Aorta (tissue), 5 donors: ENCODE measurements around the gene FGFBP3. TPM values are rescaled to one million over a fixed set of nuclear protein-coding genes. Genes with fewer than 3 reads are reported as not detected.

Experiments
- ATAC-seq: fragments of 200-7000 bp; cut with Tn5 transposase; one replicate; pipeline ENCODE4 v1.9.1; 2022; ENCODE audit warnings: moderate library complexity; ENCODE audit not compliant: low FRiP score
- DNase-seq, 2 donors: peaks; one replicate each; pipeline ENCODE4 v3.0.0-alpha.2; 2020
- H3K27ac ChIP-seq, 2 donors: one replicate each; pipeline ENCODE4 v1.5.1; 2013; ENCODE audit warnings: low read length in 2 of 2, mild to moderate bottlenecking in 2 of 2, moderate library complexity in 2 of 2, control low read depth in 1 of 2, inconsistent platforms in 1 of 2, low read depth in 1 of 2
- H3K27me3 ChIP-seq, 2 donors: one replicate each; pipeline ENCODE4 v1.6.1; 2013; ENCODE audit warnings: control low read depth in 1 of 2, low read length in 1 of 2, mild to moderate bottlenecking in 1 of 2, moderate library complexity in 1 of 2; ENCODE audit not compliant: insufficient read depth in 2 of 2, control insufficient read depth in 1 of 2
- H3K36me3 ChIP-seq, 2 donors: one replicate each; pipeline ENCODE4 v1.6.1; 2013; ENCODE audit warnings: control low read depth in 1 of 2, low read length in 1 of 2, mild to moderate bottlenecking in 1 of 2; ENCODE audit not compliant: insufficient read depth in 2 of 2, control insufficient read depth in 1 of 2
- H3K4me1 ChIP-seq, 2 donors: one replicate each; pipeline ENCODE4 v1.6.1; 2013; ENCODE audit warnings: low read length in 2 of 2, control low read depth in 1 of 2, mild to moderate bottlenecking in 1 of 2, moderate library complexity in 1 of 2; ENCODE audit not compliant: insufficient read depth in 2 of 2, control insufficient read depth in 1 of 2
- H3K4me3 ChIP-seq, 2 donors: one replicate each; pipeline ENCODE4 v1.5.1; 2013; ENCODE audit warnings: low read length in 2 of 2, control low read depth in 1 of 2, mild to moderate bottlenecking in 1 of 2
- H3K9me3 ChIP-seq: one replicate; pipeline ENCODE4 v1.6.1; 2013; ENCODE audit warnings: mild to moderate bottlenecking, low read length; ENCODE audit not compliant: control insufficient read depth
- WGBS, 2 donors: extraction: QIAGEN DNeasy Blood & Tissue Kit; methylation state at CpG; one replicate each; pipeline ENCODE4 v1.1.7; 2013; 5-methylcytosine and 5-hydroxymethylcytosine counted together
- intact Hi-C, 2 donors: fragments of 100-400 bp; cut with DNase I; formaldehyde crosslinking; loops; one replicate each; pipeline versions ENCODE4 v1.14.2 to v1.15.0; 2022
- polyA plus RNA-seq, 2 donors: library from polyadenylated mRNA; stranded (reverse); fragments of 200-250 nt; gene quantifications; one replicate each; pipeline ENCODE4 v1.2.3, GENCODE V29; 2013
- total RNA-seq, 2 donors: library from RNA; stranded (reverse); fragmentation: NEBNext Ultra II Directional; extraction: Animal tissue kit (Norgen Biotek cat#: 25700); gene quantifications; one replicate each; pipeline ENCODE4 v1.2.1, GENCODE V29; 2021
- donor health status: healthy with polysubstance abuse.
- donor health status: Bipolar disorder and iron deficiency.
- donor health status: DM: no; HTN: no; CAD: no.
- donor health status: DM: no; HTN: no; CAD: no.
- donor health status: DM: yes; HTN: yes; CAD: no.

Gene FGFBP3
- total and polyA plus RNA-seq, 4 donors = 1.2 to 1.7 (median 1.4) TPM

- H3K36me3 ChIP-seq = no peaks in the 10 kb centered on the region
- H3K27me3 ChIP-seq = no peaks in the 10 kb centered on the region
- WGBS, 2 donors = 87 to 89% methylated on average over 1 of the region's 1 CpG
- intact Hi-C loops = no loop called here
- H3K9me3 ChIP-seq = no peaks in the 10 kb centered on the region
- DNase-seq = no peak
- no peaks in the 10 kb centered on the region for H3K4me1 ChIP-seq
- H3K4me3 ChIP-seq = no peak overlapping the region
- H3K27ac ChIP-seq = no peak overlapping the region
- ATAC-seq = no peak
Measured at GRCh38 chr10:91891125-91892001, 17.9 kb downstream of the FGFBP3 start.

DNA sequence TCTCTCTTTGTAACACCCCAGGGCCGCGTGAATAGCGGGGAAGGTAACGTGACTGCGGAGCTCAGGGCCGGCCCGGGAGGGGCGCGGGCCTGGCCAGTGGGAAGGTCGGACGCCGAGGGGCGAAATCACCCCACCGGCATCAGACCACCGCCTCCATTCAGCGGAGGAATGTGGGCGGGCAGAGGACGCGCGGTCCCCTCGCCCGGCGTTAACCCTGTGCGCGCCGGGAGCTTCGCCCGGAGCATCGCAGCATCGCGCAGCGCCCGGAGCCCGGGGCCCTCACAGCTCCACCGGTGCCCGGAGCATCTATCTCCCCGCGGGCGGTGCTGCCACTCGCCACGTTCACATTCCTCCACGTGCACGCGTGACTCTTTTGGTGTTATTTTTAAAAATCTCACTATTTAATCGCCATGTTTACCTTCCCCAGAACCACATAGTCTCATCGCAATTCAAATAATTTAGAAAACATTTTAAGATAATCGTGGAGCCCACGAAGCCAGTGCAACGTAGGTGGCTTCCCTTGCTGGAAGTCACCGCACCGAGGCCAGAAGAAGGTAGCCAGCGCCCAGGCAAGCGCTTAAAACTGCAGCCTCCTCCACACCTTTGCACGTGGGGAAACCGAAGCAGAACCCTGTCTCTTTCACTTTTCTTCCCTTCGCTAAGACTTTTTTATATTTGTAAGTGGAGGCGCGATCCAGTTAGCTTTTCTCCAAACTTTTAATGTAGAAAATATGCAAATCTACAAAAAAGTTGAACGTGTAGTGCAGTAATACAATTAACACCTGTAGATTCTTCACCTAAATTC lies 21.8 kb downstream of the FGFBP3 start:
- intact Hi-C loops = no loop called here
- Histone ChIP-seq H3K4me3 (peak overlapping the region; percentile 18 to 60), H3K27ac (peak overlapping the region in 1 of 2 donors; percentile 7), H3K4me1 (peaks cover 0 to 7% of the 10 kb centered on the region in 2 donors), H3K27me3 (no peaks in the 10 kb centered on the region), H3K36me3 (no peaks in the 10 kb centered on the region), H3K9me3 (no peaks in the 10 kb centered on the region)
- 1% methylated on average over 57 to 59 of the region's 59 CpGs for WGBS, 2 donors
- peak; percentile 58 to 80 for DNase-seq
- peak; percentile 64 for ATAC-seq

- H3K27ac ChIP-seq = peak overlapping the region in 1 of 2 donors; percentile 7
- WGBS, 2 donors = 15% methylated on average over 6 of the region's 6 CpGs
- DNase-seq (no peak), ATAC-seq (no peak)
- no peaks in the 10 kb centered on the region for H3K36me3 ChIP-seq
- no peaks in the 10 kb centered on the region for H3K9me3 ChIP-seq
- peak overlapping the region; percentile 18 to 60 for H3K4me3 ChIP-seq
- no peaks in the 10 kb centered on the region for H3K27me3 ChIP-seq
- intact Hi-C loops = no loop called here
- H3K4me1 ChIP-seq = peaks cover 0 to 7% of the 10 kb centered on the region in 2 donors
Measured at GRCh38 chr10:91886954-91887271, 22.4 kb downstream of the FGFBP3 start.

GRCh38 chr10:91885362-91886079 lies 23.8 kb downstream of the FGFBP3 start:
- 93 to 96% methylated on average over 9 of the region's 9 CpGs for WGBS, 2 donors
- intact Hi-C loops = no loop called here
- Histone ChIP-seq H3K36me3 (no peaks in the 10 kb centered on the region), H3K9me3 (no peaks in the 10 kb centered on the region), H3K4me3 (no peak overlapping the region), H3K27me3 (no peaks in the 10 kb centered on the region), H3K27ac (peak overlapping the region; percentile 1 to 52), H3K4me1 (peaks cover 0 to 7% of the 10 kb centered on the region in 2 donors)
- DNase-seq = no peak
- no peak for ATAC-seq

GRCh38 chr10:91884536-91884935 lies 24.8 kb downstream of the FGFBP3 start:
- no peak for DNase-seq
- 24 to 25% methylated on average over 1 of the region's 1 CpG for whole genome bisulfite sequencing, 2 donors
- ATAC-seq = no peak
- H3K27me3 ChIP-seq = no peaks in the 10 kb centered on the region
- peak overlapping the region; percentile 30 to 99 for H3K27ac ChIP-seq
- peaks cover 0 to 7% of the 10 kb centered on the region in 2 donors for H3K4me1 ChIP-seq
- H3K4me3 ChIP-seq = no peak overlapping the region
- H3K36me3 ChIP-seq = no peaks in the 10 kb centered on the region
- no peaks in the 10 kb centered on the region for H3K9me3 ChIP-seq
- intact Hi-C loops = no loop called here

- peaks cover 0 to 7% of the 10 kb centered on the region in 2 donors for H3K4me1 ChIP-seq
- H3K27me3 ChIP-seq = no peaks in the 10 kb centered on the region
- H3K36me3 ChIP-seq = no peaks in the 10 kb centered on the region
- 3 to 6% methylated on average over 20 of the region's 20 CpGs for WGBS, 2 donors
- no peak overlapping the region for H3K4me3 ChIP-seq
- intact Hi-C loops = no loop called here
- no peaks in the 10 kb centered on the region for H3K9me3 ChIP-seq
- ATAC-seq = peak; percentile 79
- DNase-seq = peak in 1 of 2 donors; percentile 59
- H3K27ac ChIP-seq = peak overlapping the region; percentile 30 to 99
Measured at GRCh38 chr10:91883549-91884444, 25.5 kb downstream of the FGFBP3 start.

- H3K4me3 ChIP-seq = no peak overlapping the region
- DNase-seq = peak; percentile 68 to 71
- WGBS, 2 donors = 1 to 8% methylated on average over 3 of the region's 3 CpGs
Measured at GRCh38 chr10:91880310-91880709, 29.0 kb downstream of the FGFBP3 start.

More at GRCh38 chr10:91880310-91880709, 29.0 kb downstream of the FGFBP3 start:
- H3K9me3 ChIP-seq = no peaks in the 10 kb centered on the region
- peak; percentile 59 for ATAC-seq
- no peaks in the 10 kb centered on the region for H3K36me3 ChIP-seq
- H3K27ac ChIP-seq = no peak overlapping the region
- intact Hi-C loops = no loop called here
- H3K4me1 ChIP-seq = peaks cover 0 to 7% of the 10 kb centered on the region in 2 donors
- H3K27me3 ChIP-seq = no peaks in the 10 kb centered on the region
